Measurements from ENCODE around the gene WDR45B.

WDR45B gene

GRCh38 chr17:82599674-82600661 lies 48.3 kb downstream of the WDR45B start:
- DNase-seq (ENCODE audit: low spot score) = no peak

GRCh38 chr17:82598256-82599119 lies 49.8 kb downstream of the WDR45B start:
- DNase-seq (ENCODE audit: low spot score) = no peak

GRCh38 chr17:82596837-82597672 lies 51.2 kb downstream of the WDR45B start:
- no peak for DNase-seq (ENCODE audit: low spot score)

GRCh38 chr17:82596296-82596695 lies 51.9 kb downstream of the WDR45B start:
- DNase-seq (ENCODE audit: low spot score) = no peak

- DNase-seq (ENCODE audit: low spot score) = no peak
These were observed 52.4 kb downstream of the WDR45B start for GRCh38 chr17:82595893-82596292.

- no peak for DNase-seq (ENCODE audit: low spot score)
These were observed 53.7 kb downstream of the WDR45B start for GRCh38 chr17:82594571-82594970.

- no peak for DNase-seq (ENCODE audit: low spot score)
These were observed 54.6 kb downstream of the WDR45B start for GRCh38 chr17:82593590-82594087.

- peak; percentile 78 for DNase-seq (ENCODE audit: low spot score)
These were observed 55.3 kb downstream of the WDR45B start for GRCh38 chr17:82592767-82593589.

- DNase-seq (ENCODE audit: low spot score) = no peak
These were observed 55.9 kb downstream of the WDR45B start for GRCh38 chr17:82592289-82592766.

GRCh38 chr17:82590881-82591539 lies 57.2 kb downstream of the WDR45B start:
- DNase-seq (ENCODE audit: low spot score) = no peak

- no peak for DNase-seq (ENCODE audit: low spot score)
These were observed 58.0 kb downstream of the WDR45B start for GRCh38 chr17:82590216-82590615.

GRCh38 chr17:82589851-82590180 lies 58.4 kb downstream of the WDR45B start:
- no peak for DNase-seq (ENCODE audit: low spot score)

GRCh38 chr17:82588266-82589175 lies 59.7 kb downstream of the WDR45B start:
- no peak for DNase-seq (ENCODE audit: low spot score)

GRCh38 chr17:82587234-82588086 lies 60.8 kb downstream of the WDR45B start:
- DNase-seq (ENCODE audit: low spot score) = no peak

- DNase-seq (ENCODE audit: low spot score) = no peak
These were observed 61.5 kb downstream of the WDR45B start for GRCh38 chr17:82586576-82587233.

- peak; percentile 45 for DNase-seq (ENCODE audit: low spot score)
These were observed 62.2 kb downstream of the WDR45B start for GRCh38 chr17:82585935-82586575.

- DNase-seq (ENCODE audit: low spot score) = no peak
These were observed 64.5 kb downstream of the WDR45B start for GRCh38 chr17:82583720-82584234.
